GM10248 (cell line): Measurements from ENCODE around the gene SRRM3.

Experiments used
- CTCF ChIA-PET: fragments of 300-600 bp; sonication (Branson Sonifier 250); formaldehyde crosslinking; extraction: SDS; loops from one replicate; lab custom pipeline; 2021; ENCODE audit warnings: antibody characterized with exemption; lab: Yijun Ruan, JAX
- POLR2A ChIA-PET: fragments of 350-650 bp; sonication (Branson Sonifier 250); formaldehyde crosslinking; extraction: SDS; loops from one replicate; lab custom pipeline; 2020; ENCODE audit warnings: antibody characterized with exemption; lab: Yijun Ruan, JAX
- DNase-seq: peaks from one replicate; pipeline ENCODE4 v3.0.0; 2012; ENCODE audit errors: extremely low spot score
- CTCF ChIP-seq: IDR thresholded peaks from 2 replicates; pipeline ENCODE4 v1.5.1; 2012; ENCODE audit warnings: mild to moderate bottlenecking, low read depth; ENCODE audit errors: extremely low read depth, missing control alignments, control extremely low read depth

SRRM3 gene

GRCh38 chr7:76327610-76328009 lies 125.9 kb downstream of the SRRM3 start:
- ChIA-PET POLR2A (interaction anchor here (0.8 to 1.3 kb wide), 2 partner anchors 16 to 32 kb away, joined by 3 to 7 read pairs; partner anchors contain the start of gene YWHAG), CTCF (interaction anchor here (0.9 to 3.1 kb wide), 6 partner anchors 8 to 26 kb away, joined by 3 to 11 read pairs (median 4); no protein-coding TSS in a partner anchor)
- no peak for TF ChIP-seq CTCF
- DNase-seq: no peak

GRCh38 chr7:76328389-76328788 lies 126.7 kb downstream of the SRRM3 start:
- TF ChIP-seq CTCF: no peak
- DNase-seq: no peak
- CTCF ChIA-PET: interaction anchor here (0.9 to 3.1 kb wide), 3 partner anchors 10 to 14 kb away, joined by 3 to 11 read pairs (median 8); no protein-coding TSS in a partner anchor
- POLR2A ChIA-PET: no interaction called here

GRCh38 chr7:76329479-76329878 lies 127.8 kb downstream of the SRRM3 start:
- ChIA-PET CTCF (interaction anchor here (2.2 to 3.1 kb wide), 2 partner anchors 11 to 15 kb away, joined by 8 to 11 read pairs; no protein-coding TSS in a partner anchor), POLR2A (no interaction called here)
- DNase-seq: no peak
- TF ChIP-seq CTCF: no peak

GRCh38 chr7:76330261-76330660 lies 128.6 kb downstream of the SRRM3 start:
- CTCF ChIA-PET: interaction anchor here (2.2 kb wide), 1 partner anchor 16 kb away, joined by 8 read pairs; no protein-coding TSS in a partner anchor

GRCh38 chr7:76330673-76331072 lies 129.0 kb downstream of the SRRM3 start:
- CTCF ChIA-PET: interaction anchor here (1.2 to 2.2 kb wide), 2 partner anchors 13 to 16 kb away, joined by 3 to 8 read pairs; no protein-coding TSS in a partner anchor
- POLR2A ChIA-PET: no interaction called here
- DNase-seq: no peak

More at GRCh38 chr7:76330261-76330660, 128.6 kb downstream of the SRRM3 start:
- POLR2A ChIA-PET: no interaction called here
- TF ChIP-seq CTCF: no peak
- no peak for DNase-seq

GRCh38 chr7:76332078-76332477 lies 130.4 kb downstream of the SRRM3 start:
- POLR2A ChIA-PET: no interaction called here
- CTCF ChIA-PET: interaction anchor here (3.7 kb wide), 1 partner anchor 18 kb away, joined by 19 read pairs; no protein-coding TSS in a partner anchor
- TF ChIP-seq CTCF: no peak
- no peak for DNase-seq

More at GRCh38 chr7:76330673-76331072, 129.0 kb downstream of the SRRM3 start:
- TF ChIP-seq CTCF: no peak
